T47D (cell line): ENCODE measurements around the gene HMHB1.

ENCODE experiments used
- DNase-seq, 2 experiments: peaks; one replicate each; pipeline versions ENCODE4 v3.0.0 to v3.0.0-alpha.2; 2011 to 2012; ENCODE audit warnings: low read depth in 1 of 2, low spot score in 1 of 2
- JUND ChIP-seq: IDR thresholded peaks from 2 replicates; pipeline ENCODE4 v1.6.1; 2012; ENCODE audit warnings: low read depth
- in situ Hi-C: cut with HindIII; loops from 2 replicates; pipeline ENCODE4 v1.10.0; 2016; ENCODE audit warnings: low sequenced_read_pairs, low pct_unique_long_range_greater_than_20kb

The HMHB1 gene

GRCh38 chr5:143812085-143812705 lies at the start of gene HMHB1:
TSS of gene HMHB1 (plus strand) at chr5:143812161.
- in situ Hi-C loops = no loop called here
- no peak for TF ChIP-seq JUND
- DNase-seq = no peak

- no peak for DNase-seq
- in situ Hi-C loops = no loop called here
- no peak for TF ChIP-seq JUND
These were observed 49.2 kb upstream of the HMHB1 start for GRCh38 chr5:143762636-143763220.

DNA sequence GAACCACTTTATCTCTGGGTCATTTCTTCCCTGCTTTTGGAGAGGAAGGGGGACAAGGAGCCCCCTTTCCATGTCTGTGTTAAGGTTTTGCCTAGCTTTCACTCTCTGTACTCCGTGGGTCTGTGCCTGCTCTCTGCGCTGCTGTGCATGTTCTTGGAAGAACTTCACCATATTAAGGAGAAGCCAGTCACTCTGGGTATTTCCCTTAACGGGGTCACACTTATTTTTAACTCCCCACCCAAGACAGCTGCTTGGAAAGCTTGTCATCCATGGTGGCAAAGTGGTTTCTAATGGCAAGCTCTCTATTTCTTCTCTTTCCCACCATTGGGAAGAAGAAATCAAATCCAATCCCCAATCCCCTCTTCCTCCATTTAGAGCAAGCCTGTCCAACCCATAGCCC lies 44.8 kb upstream of the HMHB1 start:
- TF ChIP-seq JUND = no peak
- in situ Hi-C loops = no loop called here
- DNase-seq = no peak

DNA sequence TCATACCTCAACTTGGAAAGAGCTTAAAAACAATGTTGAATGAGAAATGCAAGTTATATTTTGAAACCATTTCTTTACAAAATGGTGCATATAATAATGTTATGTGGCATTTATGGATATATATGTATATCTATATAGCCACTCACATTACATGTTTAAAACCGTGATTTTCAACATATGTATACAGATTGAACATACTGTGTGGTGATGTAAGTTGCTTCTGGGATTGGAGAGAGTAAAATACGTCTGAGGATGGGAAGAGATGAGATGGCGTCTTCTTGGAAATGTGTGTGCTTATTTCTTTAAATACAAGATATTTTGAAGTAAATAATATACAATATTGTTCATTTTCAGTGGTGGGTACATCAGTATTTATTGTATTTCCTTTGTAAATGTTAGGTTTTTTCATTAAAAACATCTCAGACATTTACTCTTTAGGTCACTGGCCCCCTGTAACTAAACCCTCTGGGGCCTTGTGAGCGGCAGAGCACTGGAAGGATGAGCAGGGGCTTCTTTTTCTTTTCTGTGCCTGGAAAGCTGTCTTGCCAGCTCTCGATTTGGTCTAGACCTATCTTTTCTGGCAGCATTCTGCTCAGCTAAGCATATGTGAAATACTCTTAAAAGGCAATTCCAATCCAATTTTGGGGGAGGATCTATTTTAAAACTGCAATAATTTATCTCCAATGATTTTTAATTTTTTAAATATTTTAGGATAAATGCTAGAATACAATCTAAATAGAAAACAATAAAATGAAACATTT lies 42.8 kb upstream of the HMHB1 start:
- DNase-seq = no peak
- in situ Hi-C loops = no loop called here
- TF ChIP-seq JUND = no peak

GRCh38 chr5:143770450-143770849 lies 41.5 kb upstream of the HMHB1 start:
- in situ Hi-C loops = no loop called here
- DNase-seq = no peak
- no peak for TF ChIP-seq JUND

DNA sequence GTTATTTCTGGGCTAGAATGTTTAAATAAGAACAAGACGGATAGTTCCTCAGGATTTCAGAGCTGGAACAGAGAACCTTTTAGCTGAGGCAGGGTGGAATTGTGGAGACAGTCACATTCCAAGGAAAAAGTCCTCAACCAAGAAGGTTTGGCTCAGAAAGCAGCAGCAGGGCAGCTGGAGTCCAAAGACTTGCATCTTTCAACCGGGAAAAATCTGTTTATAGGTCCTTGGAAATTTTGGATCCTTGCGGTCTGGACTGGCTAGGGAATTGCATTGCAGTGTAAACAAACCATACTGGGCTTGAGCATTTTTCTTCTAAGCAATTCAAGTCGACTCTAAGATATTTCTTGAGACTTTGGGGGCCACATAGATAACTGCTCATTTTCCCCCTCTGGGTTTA lies 40.8 kb upstream of the HMHB1 start:
- in situ Hi-C loops = no loop called here
- no peak for TF ChIP-seq JUND

GRCh38 chr5:143771602-143772001 lies 40.4 kb upstream of the HMHB1 start:
- in situ Hi-C loops = no loop called here
- TF ChIP-seq JUND = no peak
- no peak for DNase-seq

More for the DNA sequence above, 40.8 kb upstream of the HMHB1 start:
- DNase-seq = no peak

GRCh38 chr5:143772621-143773020 lies 39.3 kb upstream of the HMHB1 start:
- no peak for TF ChIP-seq JUND
- in situ Hi-C loops = no loop called here
- DNase-seq = no peak

GRCh38 chr5:143775258-143775657 lies 36.7 kb upstream of the HMHB1 start:
- in situ Hi-C loops = no loop called here
- TF ChIP-seq JUND = no peak
- no peak for DNase-seq

DNA sequence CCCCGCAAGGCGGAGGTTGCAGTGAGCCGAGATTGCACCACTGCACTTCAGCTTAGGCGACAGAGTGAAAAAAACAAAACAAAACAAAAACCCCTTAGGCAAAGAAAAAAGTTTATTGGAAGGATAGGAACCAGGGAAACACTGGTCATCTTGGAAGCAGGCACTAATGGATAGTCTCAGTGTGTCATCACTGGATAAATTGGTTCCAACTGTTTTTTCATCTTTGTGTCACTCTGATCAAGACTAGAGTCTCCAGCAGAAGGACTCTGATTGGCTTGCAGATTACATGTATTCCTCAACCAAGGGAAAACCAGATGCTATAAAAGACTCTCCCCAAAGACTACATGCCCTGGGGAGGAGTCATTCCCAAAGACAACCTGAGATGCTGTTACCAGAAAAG lies 35.0 kb upstream of the HMHB1 start:
- TF ChIP-seq JUND = no peak
- in situ Hi-C loops = no loop called here
- DNase-seq = no peak

GRCh38 chr5:143779506-143779905 lies 32.5 kb upstream of the HMHB1 start:
- DNase-seq = no peak
- TF ChIP-seq JUND = no peak
- in situ Hi-C loops = no loop called here

DNA sequence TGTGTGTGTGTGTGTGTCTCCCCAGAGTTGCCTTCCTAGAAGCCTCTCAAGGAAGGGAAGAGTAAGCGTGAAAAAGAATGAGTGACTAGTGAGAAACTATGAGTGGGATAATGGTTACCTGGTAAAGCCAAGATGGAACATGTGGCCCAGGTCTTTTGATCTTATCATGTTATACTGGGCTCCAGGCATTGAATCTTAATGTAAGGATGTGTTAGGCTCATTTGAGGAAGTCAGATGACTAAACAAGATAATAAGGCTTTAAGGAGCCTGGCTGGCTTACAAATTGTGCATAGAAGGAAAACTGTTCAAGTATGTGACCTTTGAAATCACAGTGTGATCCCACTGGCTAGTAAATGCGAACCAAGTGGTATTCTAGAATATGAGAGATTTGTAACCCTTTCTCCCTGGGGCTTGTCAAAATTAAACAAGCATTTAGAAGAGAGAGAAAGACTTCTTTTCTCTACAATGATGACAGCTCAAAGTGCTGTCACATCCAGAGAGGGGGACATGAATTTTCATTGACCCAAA lies 29.9 kb upstream of the HMHB1 start:
- TF ChIP-seq JUND = no peak
- DNase-seq = peak in 1 of 2 experiments; percentile 61
- in situ Hi-C loops = no loop called here
